ENCODE data around the gene NFATC3. TPM values are rescaled to one million over a fixed set of nuclear protein-coding genes. Genes with fewer than 3 reads are reported as not detected.

Gene NFATC3
- total and polyA plus RNA-seq, 8 donors = 34.6 to 65.8 (median 39.9) TPM

DNA sequence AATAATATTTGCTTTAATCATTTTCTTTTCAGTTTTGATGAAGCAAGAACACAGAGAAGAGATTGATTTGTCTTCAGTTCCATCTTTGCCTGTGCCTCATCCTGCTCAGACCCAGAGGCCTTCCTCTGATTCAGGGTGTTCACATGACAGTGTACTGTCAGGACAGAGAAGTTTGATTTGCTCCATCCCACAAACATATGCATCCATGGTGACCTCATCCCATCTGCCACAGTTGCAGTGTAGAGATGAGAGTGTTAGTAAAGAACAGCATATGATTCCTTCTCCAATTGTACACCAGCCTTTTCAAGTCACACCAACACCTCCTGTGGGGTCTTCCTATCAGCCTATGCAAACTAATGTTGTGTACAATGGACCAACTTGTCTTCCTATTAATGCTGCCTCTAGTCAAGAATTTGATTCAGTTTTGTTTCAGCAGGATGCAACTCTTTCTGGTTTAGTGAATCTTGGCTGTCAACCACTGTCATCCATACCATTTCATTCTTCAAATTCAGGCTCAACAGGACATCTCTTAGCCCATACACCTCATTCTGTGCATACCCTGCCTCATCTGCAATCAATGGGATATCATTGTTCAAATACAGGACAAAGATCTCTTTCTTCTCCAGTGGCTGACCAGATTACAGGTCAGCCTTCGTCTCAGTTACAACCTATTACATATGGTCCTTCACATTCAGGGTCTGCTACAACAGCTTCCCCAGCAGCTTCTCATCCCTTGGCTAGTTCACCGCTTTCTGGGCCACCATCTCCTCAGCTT lies 105.8 kb downstream of the NFATC3 start:
- DNase-seq (no peak), ATAC-seq (peak; percentile 45)
- H3K9me3 ChIP-seq = no peaks in the 10 kb centered on the region
- TF ChIP-seq, protein P1, sequence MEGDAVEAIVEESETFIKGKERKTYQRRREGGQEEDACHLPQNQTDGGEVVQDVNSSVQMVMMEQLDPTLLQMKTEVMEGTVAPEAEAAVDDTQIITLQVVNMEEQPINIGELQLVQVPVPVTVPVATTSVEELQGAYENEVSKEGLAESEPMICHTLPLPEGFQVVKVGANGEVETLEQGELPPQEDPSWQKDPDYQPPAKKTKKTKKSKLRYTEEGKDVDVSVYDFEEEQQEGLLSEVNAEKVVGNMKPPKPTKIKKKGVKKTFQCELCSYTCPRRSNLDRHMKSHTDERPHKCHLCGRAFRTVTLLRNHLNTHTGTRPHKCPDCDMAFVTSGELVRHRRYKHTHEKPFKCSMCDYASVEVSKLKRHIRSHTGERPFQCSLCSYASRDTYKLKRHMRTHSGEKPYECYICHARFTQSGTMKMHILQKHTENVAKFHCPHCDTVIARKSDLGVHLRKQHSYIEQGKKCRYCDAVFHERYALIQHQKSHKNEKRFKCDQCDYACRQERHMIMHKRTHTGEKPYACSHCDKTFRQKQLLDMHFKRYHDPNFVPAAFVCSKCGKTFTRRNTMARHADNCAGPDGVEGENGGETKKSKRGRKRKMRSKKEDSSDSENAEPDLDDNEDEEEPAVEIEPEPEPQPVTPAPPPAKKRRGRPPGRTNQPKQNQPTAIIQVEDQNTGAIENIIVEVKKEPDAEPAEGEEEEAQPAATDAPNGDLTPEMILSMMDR (IDR thresholded peaks at IDR 0.05) = no peak
- H3K4me3 ChIP-seq = no peak overlapping the region
- no peak overlapping the region for H3K27ac ChIP-seq
- H3K36me3 ChIP-seq = peaks cover 0 to 72% of the 10 kb centered on the region in 2 donors
- H3K27me3 ChIP-seq = no peaks in the 10 kb centered on the region
- intact Hi-C loops (cut with DNase I) = no loop called here
- peaks cover 0 to 10% of the 10 kb centered on the region in 2 donors for H3K4me1 ChIP-seq

DNA sequence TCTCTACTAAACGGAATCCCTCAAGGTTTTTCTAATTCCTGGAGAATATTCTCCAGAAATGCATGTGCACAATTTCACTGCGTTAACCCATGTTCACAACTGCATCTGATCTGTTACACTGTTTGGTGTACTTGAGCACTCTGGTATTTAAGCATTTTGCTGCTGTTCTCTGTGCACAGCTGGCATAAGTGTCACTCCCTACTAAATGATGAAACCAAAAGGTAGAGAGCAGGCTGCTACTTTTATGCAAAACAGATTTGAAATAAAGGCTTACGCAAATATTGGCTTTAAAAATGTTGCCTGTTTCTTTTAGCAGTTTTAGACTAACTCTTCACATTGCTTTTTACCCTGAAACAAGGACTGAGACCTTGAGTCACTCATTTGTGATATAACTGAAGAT lies 109.1 kb downstream of the NFATC3 start:
- TF ChIP-seq, protein P1 (IDR thresholded peaks at IDR 0.05) = no peak
- Histone ChIP-seq H3K27ac (no peak overlapping the region), H3K4me3 (no peak overlapping the region), H3K27me3 (no peaks in the 10 kb centered on the region), H3K9me3 (no peaks in the 10 kb centered on the region), H3K36me3 (peaks cover 0 to 47% of the 10 kb centered on the region in 2 donors), H3K4me1 (peaks cover 0 to 10% of the 10 kb centered on the region in 2 donors)
- DNase-seq (no peak), ATAC-seq (peak; percentile 10)
- intact Hi-C loops (cut with DNase I) = no loop called here

DNA sequence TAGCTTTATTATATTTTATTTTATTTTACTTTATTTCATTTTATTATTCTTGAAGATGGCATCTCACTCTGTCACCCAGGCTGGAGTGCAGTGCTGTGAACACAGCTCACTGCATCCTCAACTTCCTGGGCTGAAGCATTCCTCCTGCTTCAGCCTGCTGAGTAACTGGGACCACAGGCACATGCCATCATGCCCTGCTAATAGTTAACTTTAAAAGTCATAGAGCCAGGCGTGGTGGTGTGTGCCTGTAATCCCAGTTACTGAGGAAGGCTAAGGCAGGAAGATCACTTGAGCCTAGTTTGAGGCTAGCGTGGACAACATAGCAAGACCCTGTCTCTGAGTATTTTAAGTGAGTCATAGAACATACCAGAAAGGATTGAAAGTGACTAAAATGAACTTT lies 112.1 kb downstream of the NFATC3 start:
- TF ChIP-seq, protein P1 (IDR thresholded peaks at IDR 0.05) = no peak
- no peaks in the 10 kb centered on the region for H3K9me3 ChIP-seq
- no peak overlapping the region for H3K4me3 ChIP-seq
- DNase-seq (no peak), ATAC-seq (no peak)
- no peaks in the 10 kb centered on the region for H3K4me1 ChIP-seq
- H3K36me3 ChIP-seq = peaks cover 0 to 26% of the 10 kb centered on the region in 2 donors
- no peak overlapping the region for H3K27ac ChIP-seq
- no peaks in the 10 kb centered on the region for H3K27me3 ChIP-seq
- intact Hi-C loops (cut with DNase I) = no loop called here

DNA sequence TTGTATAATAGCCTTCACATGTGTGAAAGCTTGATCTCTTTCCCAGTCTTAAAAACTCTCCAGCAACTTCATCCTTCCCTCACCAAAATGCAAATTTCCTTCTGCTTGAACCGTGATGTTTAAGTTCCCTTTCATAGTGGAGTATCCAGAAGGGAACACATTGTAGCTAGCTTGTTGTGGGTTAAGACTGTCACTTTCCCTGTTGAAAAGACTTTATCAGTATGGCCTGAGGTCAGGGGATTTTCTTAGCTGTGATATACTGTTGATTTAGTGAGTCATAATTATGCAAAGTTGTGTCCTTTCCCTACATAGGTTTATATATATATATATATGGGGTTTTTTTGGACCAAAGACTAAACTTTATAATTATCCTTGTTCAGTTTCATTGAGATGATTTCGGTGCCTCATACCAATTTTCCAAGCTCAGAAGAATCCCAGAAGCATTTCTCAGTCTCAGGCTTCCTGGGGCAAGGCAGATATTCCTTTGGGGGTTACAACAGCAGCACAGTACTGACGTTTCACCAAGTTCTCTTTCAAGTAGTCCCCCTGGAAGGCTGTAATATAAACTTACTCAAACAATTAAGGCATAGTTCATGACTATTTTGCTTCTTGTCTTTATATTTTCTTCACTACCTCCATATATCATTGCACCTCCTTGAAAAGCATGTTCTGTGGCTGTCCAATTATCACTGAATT lies 115.1 kb downstream of the NFATC3 start:
- no peaks in the 10 kb centered on the region for H3K27me3 ChIP-seq
- no peak overlapping the region for H3K4me3 ChIP-seq
- intact Hi-C loops (cut with DNase I) = no loop called here
- H3K27ac ChIP-seq = no peak overlapping the region
- H3K36me3 ChIP-seq = peaks cover 0 to 19% of the 10 kb centered on the region in 2 donors
- TF ChIP-seq, protein P1 (IDR thresholded peaks at IDR 0.05) = no peak
- H3K9me3 ChIP-seq = no peaks in the 10 kb centered on the region
- DNase-seq (no peak), ATAC-seq (peak; percentile 59)
- no peaks in the 10 kb centered on the region for H3K4me1 ChIP-seq

DNA sequence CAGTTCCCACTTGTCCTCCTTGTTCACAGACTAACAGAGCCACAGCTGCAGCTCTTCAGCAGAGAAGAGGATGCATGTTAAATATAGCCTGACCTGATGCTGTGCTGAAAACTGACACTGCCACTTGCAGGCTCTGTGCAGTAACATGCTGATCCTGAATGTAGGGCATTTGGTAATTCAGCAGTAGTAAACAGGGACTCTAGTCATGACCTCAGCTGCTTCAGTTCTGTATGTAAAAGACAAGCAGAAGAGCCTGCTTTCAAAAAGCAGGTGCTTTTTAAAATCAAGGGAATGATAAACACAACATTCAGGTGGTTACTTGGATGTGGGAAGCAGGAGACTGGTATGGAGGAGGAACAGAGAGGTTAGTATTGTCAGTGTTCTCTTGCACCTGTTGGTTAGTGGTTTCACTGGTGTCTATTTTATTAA lies 116.9 kb downstream of the NFATC3 start:
- intact Hi-C loops (cut with DNase I) = no loop called here
- TF ChIP-seq, protein P1 (IDR thresholded peaks at IDR 0.05) = no peak
- ATAC-seq = no peak
- Histone ChIP-seq H3K27me3 (no peaks in the 10 kb centered on the region), H3K4me3 (no peak overlapping the region), H3K9me3 (no peaks in the 10 kb centered on the region), H3K4me1 (no peaks in the 10 kb centered on the region), H3K27ac (no peak overlapping the region), H3K36me3 (peaks cover 0 to 19% of the 10 kb centered on the region in 2 donors)
- no peak for DNase-seq

All from left lung (tissue), 10 donors.